GM19239 (cell line): ENCODE measurements around the gene ZNF574.

Experiments used
- DNase-seq: peaks from one replicate; pipeline ENCODE4 v3.0.0; 2011; ENCODE audit warnings: low spot score; ENCODE audit not compliant: insufficient read length
- FAIRE-seq: peaks from 2 replicates; lab custom pipeline; 2011; peaks lifted over from hg19 to GRCh38; lab: Jason Lieb, UNC

The ZNF574 gene

DNA sequence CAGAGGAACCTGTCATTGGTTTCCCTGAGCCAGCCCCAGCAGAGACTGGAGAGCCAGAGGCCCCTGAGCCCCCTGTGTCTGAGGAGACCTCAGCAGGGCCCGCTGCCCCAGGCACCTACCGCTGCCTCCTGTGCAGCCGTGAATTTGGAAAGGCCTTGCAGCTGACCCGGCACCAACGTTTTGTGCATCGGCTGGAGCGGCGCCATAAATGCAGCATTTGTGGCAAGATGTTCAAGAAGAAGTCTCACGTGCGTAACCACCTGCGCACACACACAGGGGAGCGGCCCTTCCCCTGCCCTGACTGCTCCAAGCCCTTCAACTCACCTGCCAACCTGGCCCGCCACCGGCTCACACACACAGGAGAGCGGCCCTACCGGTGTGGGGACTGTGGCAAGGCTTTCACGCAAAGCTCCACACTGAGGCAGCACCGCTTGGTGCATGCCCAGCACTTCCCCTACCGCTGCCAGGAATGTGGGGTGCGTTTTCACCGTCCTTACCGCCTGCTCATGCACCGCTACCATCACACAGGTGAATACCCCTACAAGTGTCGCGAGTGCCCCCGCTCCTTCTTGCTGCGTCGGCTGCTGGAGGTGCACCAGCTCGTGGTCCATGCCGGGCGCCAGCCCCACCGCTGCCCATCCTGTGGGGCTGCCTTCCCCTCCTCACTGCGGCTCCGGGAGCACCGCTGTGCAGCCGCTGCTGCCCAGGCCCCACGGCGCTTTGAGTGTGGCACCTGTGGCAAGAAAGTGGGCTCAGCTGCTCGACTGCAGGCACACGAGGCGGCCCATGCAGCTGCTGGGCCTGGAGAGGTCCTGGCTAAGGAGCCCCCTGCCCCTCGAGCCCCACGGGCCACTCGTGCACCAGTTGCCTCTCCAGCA lies 4.2 kb downstream of the ZNF574 start:
- DNase-seq (no peak), FAIRE-seq (no peak)

- DNase-seq (no peak), FAIRE-seq (no peak)
Observed at GRCh38 chr19:42080764-42081375, 4.9 kb downstream of the ZNF574 start.

- DNase-seq: peak; percentile 42
- FAIRE-seq: peak; percentile 47
Observed at GRCh38 chr19:42081584-42082203, 5.7 kb downstream of the ZNF574 start.

DNA sequence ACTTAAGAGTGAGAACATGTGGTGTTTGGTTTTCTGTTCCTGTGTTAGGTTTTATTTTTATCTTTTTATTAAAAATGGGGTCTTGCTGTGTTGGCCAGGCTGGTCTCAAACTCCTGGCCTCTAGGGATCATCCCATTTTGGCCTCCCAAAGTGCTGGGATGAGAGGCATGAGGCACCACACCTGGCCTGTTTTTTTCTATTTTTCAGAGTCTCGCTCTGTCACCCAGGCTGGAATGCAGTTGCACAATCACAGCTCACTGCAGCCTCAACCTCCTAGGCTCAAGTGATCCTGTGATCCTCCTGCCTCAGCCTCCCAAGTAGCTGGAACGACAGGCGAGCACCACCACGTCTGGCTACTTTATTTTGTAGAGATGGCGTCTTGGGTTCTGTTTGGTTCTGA lies 7.6 kb downstream of the ZNF574 start:
- no peak for FAIRE-seq
- DNase-seq: no peak

GRCh38 chr19:42086188-42086736 lies 10.3 kb downstream of the ZNF574 start:
- DNase-seq: no peak
- no peak for FAIRE-seq

DNA sequence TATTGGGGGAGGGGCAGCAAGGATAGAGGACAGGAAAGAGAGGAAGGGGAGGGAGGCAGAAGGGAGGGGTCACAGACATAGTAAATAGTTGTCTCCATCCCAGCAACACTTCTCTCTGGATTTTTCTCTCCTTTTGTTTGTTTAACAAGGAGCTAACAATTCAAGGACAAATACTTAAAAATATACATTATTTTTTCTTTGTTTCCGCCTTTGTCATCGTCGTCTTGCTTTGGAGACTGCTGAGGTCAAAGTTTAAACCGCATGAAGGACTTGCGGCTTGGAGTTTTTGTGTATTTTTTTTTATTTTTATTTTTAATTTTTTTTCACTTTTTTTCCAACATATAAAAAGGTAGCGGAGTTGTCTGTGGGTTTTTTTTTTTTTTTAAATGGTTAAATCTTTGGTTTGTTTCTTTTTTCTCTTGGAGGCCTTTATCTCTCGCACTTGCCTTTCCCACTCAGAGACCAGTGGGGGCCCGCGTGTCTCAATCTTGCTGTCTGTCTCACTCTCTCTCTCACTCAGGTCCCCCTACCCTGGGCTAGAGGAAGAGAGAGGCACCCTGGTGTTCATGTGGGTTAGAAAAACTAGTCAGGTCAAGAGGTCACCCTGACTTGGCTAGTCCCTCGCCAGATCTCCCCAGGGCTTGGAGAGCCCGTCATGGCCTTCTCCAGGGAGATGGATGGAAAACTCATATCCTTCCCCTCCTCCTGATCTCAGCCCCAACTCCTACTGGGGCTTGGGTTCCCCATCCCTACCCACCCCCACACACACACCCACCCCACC lies 11.0 kb downstream of the ZNF574 start:
- no peak for DNase-seq
- no peak for FAIRE-seq

- DNase-seq (no peak), FAIRE-seq (no peak)
Observed at GRCh38 chr19:42088471-42089190, 12.7 kb downstream of the ZNF574 start.

DNA sequence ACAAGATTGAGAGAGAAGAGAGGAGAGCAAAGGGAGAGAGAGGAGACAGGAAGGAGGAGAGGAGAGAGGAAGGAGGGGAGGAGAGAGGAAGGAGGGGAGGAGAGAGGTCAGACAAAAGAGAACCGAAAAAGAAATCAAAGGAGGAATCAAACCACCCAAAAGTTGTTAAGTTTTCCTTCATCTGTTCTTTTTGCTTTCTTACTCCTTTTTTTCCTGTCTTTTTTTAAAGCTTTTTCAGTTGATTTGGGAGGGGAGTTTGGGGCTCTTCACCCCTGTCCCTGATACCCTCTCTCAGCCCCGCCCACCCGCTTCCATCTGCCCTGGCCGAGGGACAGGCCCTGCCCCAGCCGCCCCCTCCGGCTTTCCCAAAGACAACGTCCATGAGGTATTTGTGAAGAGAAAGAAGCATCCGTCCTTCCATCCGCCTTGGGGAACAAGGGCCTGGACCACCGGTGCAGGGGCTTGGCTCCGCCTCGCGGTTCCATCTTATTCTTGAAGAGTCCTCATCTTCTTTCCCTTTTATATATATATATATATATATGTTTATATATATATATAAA lies 13.3 kb downstream of the ZNF574 start:
- DNase-seq: no peak
- no peak for FAIRE-seq

- no peak for FAIRE-seq
Observed at GRCh38 chr19:42089772-42090171, 13.8 kb downstream of the ZNF574 start.

DNA sequence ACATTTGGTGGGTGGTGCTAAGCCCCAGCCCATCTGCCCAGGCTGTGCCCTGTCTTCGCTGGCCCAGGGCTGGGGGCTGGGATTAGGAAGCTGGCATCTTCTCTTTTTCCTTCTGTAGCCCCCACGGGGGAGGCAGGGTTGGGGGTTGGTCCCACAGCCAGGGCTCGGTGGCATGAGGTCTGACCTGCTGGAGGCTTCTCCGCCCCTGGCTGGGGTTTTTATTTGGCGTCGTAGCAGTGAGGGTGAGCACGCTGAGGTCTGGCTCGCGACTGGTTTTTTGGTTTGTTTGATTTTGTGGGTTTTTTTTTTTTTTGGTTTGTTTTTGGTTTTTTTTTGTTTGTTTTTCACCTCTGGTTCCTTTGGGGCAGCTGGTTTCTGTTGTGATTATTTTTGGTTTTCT lies 14.7 kb downstream of the ZNF574 start:
- FAIRE-seq: no peak

More at GRCh38 chr19:42089772-42090171, 13.8 kb downstream of the ZNF574 start:
- DNase-seq: no peak

GRCh38 chr19:42091300-42091699 lies 15.3 kb downstream of the ZNF574 start:
- FAIRE-seq: no peak

More for the DNA sequence above, 14.7 kb downstream of the ZNF574 start:
- no peak for DNase-seq

DNA sequence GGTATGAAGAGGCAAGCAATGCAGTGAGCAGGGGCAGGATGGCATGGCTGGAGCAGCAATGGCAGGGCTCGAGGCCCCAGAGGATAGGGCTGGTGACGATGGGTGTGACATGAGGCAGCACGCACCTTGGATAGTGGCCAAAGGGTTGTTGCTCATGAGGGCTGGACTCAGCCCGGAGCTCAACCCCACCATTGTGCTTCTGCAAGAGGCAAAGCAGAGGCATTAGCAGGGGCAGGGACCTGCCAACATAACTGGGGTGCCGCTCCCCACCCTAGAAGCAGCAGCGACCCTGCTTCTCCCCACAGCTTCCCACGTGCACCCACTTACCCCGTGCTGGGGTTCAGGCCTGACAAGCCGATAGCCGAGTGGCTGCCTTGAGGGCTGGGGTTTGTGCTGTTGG lies 15.8 kb downstream of the ZNF574 start:
- DNase-seq: no peak
- FAIRE-seq: no peak

More at GRCh38 chr19:42091300-42091699, 15.3 kb downstream of the ZNF574 start:
- DNase-seq: no peak

- DNase-seq: no peak
- FAIRE-seq: peak; percentile 64
Observed at GRCh38 chr19:42092350-42092749, 16.4 kb downstream of the ZNF574 start.

DNA sequence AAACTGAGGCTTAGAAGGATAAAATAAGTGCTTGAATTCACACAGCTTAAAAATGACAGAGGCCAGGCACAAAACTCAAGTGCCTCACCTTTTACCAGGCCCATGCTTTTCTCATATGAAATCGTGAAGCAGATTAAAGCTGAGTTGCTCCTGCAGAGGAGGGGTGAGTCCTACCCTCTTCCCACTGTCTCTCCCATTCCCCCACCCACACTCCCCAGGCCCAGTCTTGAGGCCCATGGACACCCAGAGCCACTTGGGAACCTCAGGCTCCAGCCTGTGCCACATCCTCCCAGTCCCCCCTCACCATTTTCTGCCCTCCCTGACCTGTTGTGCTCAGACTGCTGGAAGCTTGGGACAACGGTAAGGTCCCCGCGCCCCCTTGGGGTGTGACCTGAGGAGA lies 17.5 kb downstream of the ZNF574 start:
- FAIRE-seq: no peak
- DNase-seq: no peak

- no peak for DNase-seq
- FAIRE-seq: no peak
Observed at GRCh38 chr19:42093926-42094325, 18.0 kb downstream of the ZNF574 start.

- DNase-seq: no peak
- no peak for FAIRE-seq
Observed at GRCh38 chr19:42095142-42095813, 19.3 kb downstream of the ZNF574 start.

GRCh38 chr19:42095814-42096230 lies 19.9 kb downstream of the ZNF574 start:
- FAIRE-seq: no peak
- DNase-seq: no peak

GRCh38 chr19:42096255-42096837 lies 20.4 kb downstream of the ZNF574 start:
- DNase-seq: no peak
- no peak for FAIRE-seq
